HG03521 (cell line): ENCODE measurements around the gene MLLT10.

Experiments
- ATAC-seq: cut with Tn5 transposase; IDR thresholded peaks from one replicate; pipeline ENCODE4 v1.9.1; 2021; ENCODE audit warnings: mild to moderate bottlenecking, moderate library complexity; ENCODE audit not compliant: unreplicated experiment

MLLT10 gene

DNA sequence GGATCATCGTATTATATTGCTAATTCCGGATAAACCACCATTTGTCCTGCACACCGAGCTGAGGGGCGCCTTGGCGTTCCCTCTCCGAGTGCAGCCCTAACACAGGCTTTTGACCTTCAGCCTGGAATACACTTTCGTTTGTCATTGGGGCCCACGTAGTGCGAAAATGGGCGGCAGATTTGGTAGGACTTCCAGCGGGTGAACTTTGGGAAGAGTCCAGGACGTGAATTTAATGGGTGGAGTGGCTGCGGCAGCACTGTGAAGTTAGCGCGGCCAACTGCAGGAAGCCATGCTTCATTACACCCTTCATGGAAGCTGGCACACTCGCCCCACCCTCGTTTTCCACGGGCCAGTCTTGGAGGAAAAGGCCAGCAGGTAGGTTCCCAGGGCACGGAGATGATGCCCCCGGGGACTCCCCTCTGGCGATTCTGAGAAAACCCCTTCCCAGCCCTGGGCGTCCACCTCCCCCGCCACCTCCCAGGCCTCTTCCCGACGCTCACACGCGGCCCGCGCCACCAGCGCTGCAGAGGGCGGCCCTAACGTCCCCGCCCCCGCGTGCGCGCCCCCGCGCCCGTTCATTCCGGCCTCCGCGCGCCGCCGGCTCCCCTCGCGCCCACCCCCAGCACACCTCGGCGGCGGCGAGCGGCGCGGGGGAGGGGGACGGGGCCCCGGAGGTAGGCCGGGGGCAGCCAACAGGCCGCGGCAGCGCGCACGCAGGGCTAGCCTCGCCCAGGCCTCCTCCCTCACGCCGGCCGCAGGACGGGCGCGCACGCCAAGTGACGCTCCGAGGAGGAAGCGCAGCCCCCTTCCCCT, at the start of gene MLLT10:
MLLT10 (plus strand) TSS at position 766 of the 813 bp plus-strand sequence. CDS start 413 bp downstream, outside the sequence.
- ATAC-seq, result peak; percentile 89

DNA sequence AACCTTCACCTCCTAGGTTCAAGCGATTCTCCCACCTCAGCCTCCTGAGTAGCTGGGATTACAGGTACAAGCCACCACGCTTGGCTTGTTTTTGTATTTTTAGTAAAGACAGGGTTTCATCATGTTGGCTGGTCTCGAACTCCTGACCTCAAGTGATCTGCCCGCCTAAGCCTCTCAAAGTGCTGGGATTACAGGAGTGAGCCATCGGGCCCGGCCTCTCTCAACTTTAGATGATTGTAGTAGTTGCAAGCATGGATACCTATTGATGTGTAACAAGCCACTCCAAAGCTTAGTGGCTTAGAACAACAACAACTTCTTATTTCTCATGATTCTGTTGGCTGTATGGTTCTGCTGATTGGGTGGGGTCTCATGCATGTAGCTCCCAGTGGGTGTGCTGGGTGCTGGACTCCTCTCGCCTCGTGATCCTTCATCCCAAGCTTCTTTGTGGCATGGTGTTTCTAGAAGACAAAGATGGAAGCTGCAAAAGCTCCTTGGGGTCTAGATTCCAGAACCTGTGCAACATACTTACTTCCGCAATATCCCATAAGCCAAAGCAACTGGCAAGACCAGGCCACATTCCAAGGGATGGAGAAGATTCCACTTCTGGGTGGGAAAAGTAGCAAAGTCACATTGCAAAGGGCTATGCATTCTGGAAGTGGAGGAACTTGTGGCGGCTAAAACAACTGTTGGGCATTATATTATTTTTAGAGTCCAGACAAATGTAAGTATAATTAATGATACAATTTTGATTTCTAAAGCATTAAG, 46.4 kb upstream of the MLLT10 start:
- ATAC-seq, result no peak

- no peak for ATAC-seq
These were observed 45.6 kb upstream of the MLLT10 start for GRCh38 chr10:21488246-21488956.

DNA sequence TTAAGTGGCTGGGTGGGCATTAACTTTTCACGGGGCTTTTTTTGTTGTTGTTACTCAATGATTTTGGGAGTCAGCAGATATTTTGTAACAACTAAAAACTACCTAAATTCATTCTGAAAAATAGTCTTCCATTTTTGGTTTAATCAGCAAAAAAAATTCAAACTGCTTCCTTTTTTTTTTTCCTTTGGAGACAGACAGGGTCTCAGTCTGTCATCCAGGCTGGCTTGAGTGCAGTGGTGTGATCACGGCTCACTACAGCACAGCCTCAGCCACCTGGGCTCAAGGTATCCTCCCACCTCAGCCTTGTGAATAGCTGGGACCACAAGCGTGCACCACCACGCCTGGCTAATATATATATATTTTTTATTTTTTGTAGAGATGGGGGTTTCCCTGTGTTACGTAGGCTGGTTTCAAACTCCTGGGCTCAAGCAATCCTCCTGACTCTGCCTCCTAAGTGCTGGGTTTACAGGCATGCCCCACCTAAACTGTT, 45.0 kb upstream of the MLLT10 start:
- no peak for ATAC-seq

GRCh38 chr10:21490028-21490710, 43.9 kb upstream of the MLLT10 start:
- ATAC-seq, result no peak

DNA sequence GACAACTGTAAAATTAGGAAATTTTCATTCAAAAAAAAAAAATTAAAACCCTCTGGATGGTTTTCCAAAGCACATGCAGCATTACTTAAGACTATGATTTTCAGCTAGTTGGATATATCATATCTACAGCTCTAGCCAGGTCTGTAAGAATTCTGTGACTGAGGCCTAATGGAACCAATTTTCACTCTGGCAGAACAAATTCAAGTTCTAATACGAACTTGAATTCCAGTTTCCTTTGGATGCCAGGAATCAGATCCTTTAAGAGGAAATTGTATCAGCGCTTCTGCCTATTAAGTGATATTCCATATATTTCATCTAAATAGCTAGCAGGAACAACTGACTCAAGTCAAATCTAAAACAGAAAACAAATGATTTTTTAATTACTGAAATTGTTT, 43.3 kb upstream of the MLLT10 start:
- no peak for ATAC-seq

GRCh38 chr10:21492421-21492820, 41.6 kb upstream of the MLLT10 start:
- ATAC-seq, result no peak

DNA sequence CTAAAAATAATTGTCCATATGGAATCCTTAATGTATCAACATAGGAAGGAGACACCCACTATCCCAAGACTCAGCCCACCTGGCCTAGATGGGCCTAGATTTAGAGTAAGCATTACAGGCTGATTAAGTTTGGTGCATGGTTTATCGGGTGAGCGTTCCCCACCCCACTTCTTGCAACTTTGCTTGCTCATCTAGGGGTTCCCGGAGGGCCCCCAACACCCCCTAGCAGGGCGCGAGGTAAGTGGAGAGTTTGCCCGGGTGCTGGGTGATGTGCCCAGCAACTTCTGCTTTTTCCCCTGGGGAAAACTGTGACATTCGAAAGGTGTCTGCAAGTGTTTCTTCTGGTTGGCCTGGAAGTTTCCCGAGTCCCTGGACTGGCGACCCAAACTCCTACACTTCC, 40.2 kb upstream of the MLLT10 start:
- ATAC-seq, result no peak

GRCh38 chr10:21494191-21495001, 39.6 kb upstream of the MLLT10 start:
- ATAC-seq, result no peak

DNA sequence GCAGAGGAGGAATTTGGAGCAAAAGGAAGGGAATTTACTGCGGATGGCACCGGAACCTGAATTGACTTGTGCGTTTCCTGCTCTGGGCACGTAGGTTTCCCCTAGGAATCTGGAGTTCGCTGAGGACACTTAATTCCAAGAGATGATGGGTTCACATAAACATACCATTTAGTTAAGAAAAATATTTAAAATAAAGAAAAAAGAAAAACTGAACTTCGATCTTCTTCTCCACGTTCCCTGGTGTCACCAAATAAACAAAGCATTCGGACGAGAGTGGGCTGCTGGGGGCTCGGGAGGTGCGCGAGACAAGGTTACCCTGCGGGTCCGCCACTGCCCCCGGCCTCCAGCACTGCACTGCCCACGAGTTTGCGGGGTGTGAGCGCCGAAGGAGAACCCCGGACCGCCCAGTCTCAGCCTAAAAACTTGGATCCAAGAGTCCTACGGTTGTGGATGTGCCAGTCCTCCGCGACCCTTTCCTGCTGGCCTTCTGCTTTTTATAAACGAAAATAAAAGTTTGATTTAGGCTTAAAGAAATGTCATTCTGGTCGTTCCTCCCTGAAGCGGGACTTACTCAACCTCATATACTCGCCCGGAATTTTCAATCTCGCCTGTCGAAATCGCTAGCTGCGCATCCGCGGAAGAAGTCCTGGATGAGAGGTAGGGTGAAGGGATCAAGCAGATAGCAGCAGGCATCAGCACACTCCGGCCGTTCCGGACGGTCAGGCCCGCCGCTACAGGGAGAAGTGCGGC, 38.9 kb upstream of the MLLT10 start:
- no peak for ATAC-seq

- ATAC-seq, result peak; percentile 71
These were observed 38.2 kb upstream of the MLLT10 start for GRCh38 chr10:21495752-21496342.

DNA sequence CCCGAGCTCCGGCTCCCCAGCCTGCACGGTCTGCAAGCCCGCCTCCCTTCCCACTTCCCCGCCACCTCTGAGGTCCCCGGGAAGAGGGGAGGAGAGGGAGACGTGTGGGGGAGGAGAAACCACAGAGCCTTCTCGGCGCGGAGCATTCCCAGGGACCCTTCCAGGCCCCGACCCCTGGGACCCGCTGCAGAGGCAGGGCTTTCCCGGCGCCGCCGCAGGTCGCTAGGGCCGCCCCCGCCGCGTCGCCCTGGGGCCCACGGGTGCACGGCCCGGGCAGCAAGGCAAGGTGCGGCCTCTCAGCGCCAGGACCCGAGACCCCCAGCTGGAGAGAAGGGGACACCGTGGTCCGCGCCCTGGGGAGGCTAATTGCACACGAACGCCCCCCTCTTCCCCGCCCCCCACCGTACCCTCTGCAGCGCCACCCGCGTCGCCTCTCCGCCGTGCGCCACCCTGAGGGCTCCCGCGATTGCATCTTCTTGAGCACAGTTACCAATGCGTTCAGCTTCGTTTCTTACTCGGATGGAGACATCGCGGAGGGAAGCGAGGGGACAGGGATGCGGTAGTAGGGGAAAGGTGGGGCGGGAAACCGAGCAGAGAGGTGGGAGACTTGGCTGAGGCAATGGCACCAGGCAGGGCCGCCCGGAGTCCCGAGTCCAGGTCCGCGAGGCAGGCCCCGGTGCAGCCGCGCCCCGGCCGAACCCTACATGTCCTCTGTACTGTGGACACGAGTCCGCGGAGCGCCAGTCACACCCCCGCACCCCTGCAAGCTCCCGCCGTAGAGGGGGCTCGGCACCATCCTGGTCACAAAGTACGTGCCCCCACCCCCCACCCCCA, 37.5 kb upstream of the MLLT10 start:
- ATAC-seq, result peak; percentile 34

GRCh38 chr10:21497177-21497807, 36.7 kb upstream of the MLLT10 start:
- no peak for ATAC-seq

DNA sequence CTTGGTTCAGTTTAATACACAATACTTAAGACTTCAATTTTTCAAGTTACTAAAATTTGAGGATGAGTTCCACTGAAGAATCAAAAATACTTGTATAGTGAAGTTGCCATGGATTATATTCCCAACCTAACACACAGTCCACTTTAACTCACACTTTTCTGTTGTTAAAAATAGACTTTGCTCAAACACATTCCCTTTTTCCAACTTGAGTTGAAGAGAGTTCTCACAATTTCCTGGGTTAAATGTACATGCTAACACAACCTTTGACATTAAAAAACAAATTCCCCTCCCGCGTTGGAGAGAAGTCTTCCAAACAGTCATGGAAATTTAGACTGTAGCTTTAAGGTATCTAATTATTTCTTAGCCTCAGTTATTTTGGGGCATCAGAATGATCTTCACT, 35.7 kb upstream of the MLLT10 start:
- no peak for ATAC-seq

DNA sequence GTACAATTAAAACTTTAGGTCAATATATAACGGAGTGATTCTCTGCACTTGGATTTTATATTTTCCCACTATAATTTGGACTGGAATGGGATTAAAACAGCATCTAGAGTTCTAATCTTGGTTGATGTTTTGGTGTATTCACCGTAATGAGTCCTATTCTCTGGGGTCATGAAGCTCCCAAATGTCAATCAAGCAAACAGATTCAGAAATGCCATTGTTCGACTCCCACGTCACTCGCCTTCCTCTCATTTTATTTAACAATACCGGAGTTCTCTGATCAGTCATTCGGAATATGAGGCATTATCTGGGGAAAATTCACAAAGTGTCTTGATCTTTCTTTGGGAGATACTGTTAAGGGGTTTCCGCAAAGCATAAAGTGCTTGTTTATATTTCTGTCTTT, 35.0 kb upstream of the MLLT10 start:
- no peak for ATAC-seq

GRCh38 chr10:21499701-21500577, 34.1 kb upstream of the MLLT10 start:
- ATAC-seq, result no peak

- no peak for ATAC-seq
These were observed 33.5 kb upstream of the MLLT10 start for GRCh38 chr10:21500578-21500910.
